Liver (tissue), 3 donors: ENCODE data around the gene NEAT1.

Source experiments
- RAD21 ChIP-seq, 2 donors: IDR thresholded peaks; 2 replicates each; pipeline ENCODE4 v1.6.1; 2016; ENCODE audit warnings: antibody characterized with exemption in 2 of 2, mild to moderate bottlenecking in 2 of 2
- SP1 ChIP-seq: IDR thresholded peaks from 2 replicates; pipeline ENCODE4 v1.6.1; 2018; ENCODE audit warnings: antibody characterized with exemption, mild to moderate bottlenecking
- TF ChIP-seq, protein P1 (sequence below): fragments of 150-350 bp; IDR thresholded peaks from 2 replicates; pipeline ENCODE4 v1.5.1; 2017; ENCODE audit warnings: improper control_type of control experiment, low read depth, low read length; ENCODE audit not compliant: missing input control
- TF ChIP-seq, protein P2 (sequence below): IDR thresholded peaks from 2 replicates; pipeline ENCODE4 v1.6.1; 2016; ENCODE audit warnings: antibody characterized with exemption
- TF ChIP-seq, protein P3 (sequence below): IDR thresholded peaks from 2 replicates; pipeline ENCODE4 v1.6.1; 2016; ENCODE audit warnings: antibody characterized with exemption, mild to moderate bottlenecking
- donor health status: healthy.
- donor health status: healthy.

DNA sequence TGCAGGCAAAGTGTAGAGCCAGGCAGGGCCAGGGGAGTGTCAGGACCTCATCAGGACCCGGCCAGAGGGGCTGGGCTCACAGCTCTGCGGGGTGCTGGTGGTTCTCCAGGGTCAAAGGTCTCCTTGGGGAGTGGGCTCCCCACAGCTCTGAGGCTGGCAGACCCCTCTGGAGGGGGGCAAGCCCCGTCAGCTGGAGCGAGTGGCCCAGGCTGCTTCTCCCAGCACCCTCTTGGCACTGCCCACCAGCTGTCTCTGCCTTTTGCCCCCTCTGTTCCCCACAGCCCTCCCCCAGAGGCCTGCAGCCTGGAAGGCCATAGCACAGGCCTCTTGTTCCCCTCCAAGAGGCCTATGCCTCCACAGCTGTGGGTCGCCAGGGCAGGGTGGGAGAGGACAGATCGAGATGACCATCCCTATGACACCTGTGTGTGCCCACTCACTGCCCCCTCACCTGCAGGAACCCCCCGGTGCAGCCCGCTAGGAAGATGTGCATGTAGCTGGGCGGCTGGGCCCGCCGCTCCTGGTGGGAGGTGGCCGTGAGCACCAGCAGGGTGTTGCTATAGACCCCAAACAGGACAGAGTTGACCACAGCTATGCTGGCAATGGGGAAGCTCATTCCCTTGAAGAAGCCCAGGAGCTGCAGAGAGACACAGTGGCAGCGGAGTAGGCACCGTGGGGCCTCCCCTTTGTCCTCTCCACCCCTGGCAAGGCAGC, 43.5 kb upstream of the NEAT1 start:
- TF ChIP-seq SP1 (no peak), RAD21 (IDR thresholded peaks at IDR 0.05) (no peak)
- TF ChIP-seq, protein P1, sequence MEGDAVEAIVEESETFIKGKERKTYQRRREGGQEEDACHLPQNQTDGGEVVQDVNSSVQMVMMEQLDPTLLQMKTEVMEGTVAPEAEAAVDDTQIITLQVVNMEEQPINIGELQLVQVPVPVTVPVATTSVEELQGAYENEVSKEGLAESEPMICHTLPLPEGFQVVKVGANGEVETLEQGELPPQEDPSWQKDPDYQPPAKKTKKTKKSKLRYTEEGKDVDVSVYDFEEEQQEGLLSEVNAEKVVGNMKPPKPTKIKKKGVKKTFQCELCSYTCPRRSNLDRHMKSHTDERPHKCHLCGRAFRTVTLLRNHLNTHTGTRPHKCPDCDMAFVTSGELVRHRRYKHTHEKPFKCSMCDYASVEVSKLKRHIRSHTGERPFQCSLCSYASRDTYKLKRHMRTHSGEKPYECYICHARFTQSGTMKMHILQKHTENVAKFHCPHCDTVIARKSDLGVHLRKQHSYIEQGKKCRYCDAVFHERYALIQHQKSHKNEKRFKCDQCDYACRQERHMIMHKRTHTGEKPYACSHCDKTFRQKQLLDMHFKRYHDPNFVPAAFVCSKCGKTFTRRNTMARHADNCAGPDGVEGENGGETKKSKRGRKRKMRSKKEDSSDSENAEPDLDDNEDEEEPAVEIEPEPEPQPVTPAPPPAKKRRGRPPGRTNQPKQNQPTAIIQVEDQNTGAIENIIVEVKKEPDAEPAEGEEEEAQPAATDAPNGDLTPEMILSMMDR: no peak
- TF ChIP-seq, protein P2, sequence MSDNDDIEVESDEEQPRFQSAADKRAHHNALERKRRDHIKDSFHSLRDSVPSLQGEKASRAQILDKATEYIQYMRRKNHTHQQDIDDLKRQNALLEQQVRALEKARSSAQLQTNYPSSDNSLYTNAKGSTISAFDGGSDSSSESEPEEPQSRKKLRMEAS: no peak
- TF ChIP-seq, protein P3, sequence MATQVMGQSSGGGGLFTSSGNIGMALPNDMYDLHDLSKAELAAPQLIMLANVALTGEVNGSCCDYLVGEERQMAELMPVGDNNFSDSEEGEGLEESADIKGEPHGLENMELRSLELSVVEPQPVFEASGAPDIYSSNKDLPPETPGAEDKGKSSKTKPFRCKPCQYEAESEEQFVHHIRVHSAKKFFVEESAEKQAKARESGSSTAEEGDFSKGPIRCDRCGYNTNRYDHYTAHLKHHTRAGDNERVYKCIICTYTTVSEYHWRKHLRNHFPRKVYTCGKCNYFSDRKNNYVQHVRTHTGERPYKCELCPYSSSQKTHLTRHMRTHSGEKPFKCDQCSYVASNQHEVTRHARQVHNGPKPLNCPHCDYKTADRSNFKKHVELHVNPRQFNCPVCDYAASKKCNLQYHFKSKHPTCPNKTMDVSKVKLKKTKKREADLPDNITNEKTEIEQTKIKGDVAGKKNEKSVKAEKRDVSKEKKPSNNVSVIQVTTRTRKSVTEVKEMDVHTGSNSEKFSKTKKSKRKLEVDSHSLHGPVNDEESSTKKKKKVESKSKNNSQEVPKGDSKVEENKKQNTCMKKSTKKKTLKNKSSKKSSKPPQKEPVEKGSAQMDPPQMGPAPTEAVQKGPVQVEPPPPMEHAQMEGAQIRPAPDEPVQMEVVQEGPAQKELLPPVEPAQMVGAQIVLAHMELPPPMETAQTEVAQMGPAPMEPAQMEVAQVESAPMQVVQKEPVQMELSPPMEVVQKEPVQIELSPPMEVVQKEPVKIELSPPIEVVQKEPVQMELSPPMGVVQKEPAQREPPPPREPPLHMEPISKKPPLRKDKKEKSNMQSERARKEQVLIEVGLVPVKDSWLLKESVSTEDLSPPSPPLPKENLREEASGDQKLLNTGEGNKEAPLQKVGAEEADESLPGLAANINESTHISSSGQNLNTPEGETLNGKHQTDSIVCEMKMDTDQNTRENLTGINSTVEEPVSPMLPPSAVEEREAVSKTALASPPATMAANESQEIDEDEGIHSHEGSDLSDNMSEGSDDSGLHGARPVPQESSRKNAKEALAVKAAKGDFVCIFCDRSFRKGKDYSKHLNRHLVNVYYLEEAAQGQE: no peak
